Right lobe of liver (tissue), 4 donors: ENCODE data around the gene SLC39A10.

Source experiments
- POLR2A ChIP-seq: fragments of 450-650 bp; IDR thresholded peaks from one replicate; pipeline ENCODE4 v1.6.1; 2017; ENCODE audit warnings: antibody characterized with exemption, mild to moderate bottlenecking
- TF ChIP-seq, protein P1 (sequence below), 4 donors: fragments of 200-600 bp in 3 of 4; fragments of 450-650 bp in 1 of 4; IDR thresholded peaks; one replicate each; pipeline versions ENCODE4 v1.5.1 to v1.8.0; 2016 to 2022; ENCODE audit warnings: antibody characterized with exemption in 4 of 4, mild to moderate bottlenecking in 2 of 4
- donor health status: DM: no; HTN: no; CAD: no.
- donor health status: DM: no; HTN: no; CAD: no.
- donor health status: DM: no; HTN: yes; CAD: no.

DNA sequence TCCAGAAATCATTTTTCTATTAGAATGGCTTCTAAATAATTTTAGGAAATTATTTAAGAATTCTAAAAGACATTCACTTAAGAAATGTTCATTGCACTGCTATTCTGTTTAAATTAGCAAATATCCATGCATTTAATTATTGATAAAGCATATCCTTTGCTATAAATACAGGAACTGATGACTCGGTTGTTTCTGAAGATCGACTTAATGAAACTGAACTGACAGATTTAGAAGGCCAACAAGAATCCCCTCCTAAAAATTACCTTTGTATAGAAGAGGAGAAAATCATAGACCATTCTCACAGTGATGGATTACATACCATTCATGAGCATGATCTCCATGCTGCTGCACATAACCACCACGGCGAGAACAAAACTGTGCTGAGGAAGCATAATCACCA, 59.4 kb downstream of the SLC39A10 start:
- TF ChIP-seq POLR2A, result no peak
- TF ChIP-seq, protein P1, sequence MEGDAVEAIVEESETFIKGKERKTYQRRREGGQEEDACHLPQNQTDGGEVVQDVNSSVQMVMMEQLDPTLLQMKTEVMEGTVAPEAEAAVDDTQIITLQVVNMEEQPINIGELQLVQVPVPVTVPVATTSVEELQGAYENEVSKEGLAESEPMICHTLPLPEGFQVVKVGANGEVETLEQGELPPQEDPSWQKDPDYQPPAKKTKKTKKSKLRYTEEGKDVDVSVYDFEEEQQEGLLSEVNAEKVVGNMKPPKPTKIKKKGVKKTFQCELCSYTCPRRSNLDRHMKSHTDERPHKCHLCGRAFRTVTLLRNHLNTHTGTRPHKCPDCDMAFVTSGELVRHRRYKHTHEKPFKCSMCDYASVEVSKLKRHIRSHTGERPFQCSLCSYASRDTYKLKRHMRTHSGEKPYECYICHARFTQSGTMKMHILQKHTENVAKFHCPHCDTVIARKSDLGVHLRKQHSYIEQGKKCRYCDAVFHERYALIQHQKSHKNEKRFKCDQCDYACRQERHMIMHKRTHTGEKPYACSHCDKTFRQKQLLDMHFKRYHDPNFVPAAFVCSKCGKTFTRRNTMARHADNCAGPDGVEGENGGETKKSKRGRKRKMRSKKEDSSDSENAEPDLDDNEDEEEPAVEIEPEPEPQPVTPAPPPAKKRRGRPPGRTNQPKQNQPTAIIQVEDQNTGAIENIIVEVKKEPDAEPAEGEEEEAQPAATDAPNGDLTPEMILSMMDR (IDR thresholded peaks at IDR 0.05), result no peak
